ENCODE results near the gene RFT1.

- no peak for TF ChIP-seq CTCF (IDR thresholded peaks at IDR 0.05; ENCODE audit: low read length)
- no peak for TF ChIP-seq EZH2 (IDR thresholded peaks at IDR 0.05; ENCODE audit: borderline replicate concordance, low read length)
These were observed 40.7 kb downstream of the RFT1 start for GRCh38 chr3:53089511-53089910.

Measured in OCI-LY1 (cell line).